ENCODE data around the gene SESTD1.

GRCh38 chr2:179174240-179174639, 90.4 kb downstream of the SESTD1 start:
- TF ChIP-seq CTCF (conservative IDR thresholded peaks at IDR 0.05; ENCODE audit: low read depth, low read length) (no peak), EZH2 (IDR thresholded peaks at IDR 0.05; ENCODE audit: borderline replicate concordance, low read depth, low read length, poor library complexity, severe bottlenecking) (no peak)

Data from A673 (cell line).